Omental fat pad (tissue), 4 donors: Measurements from ENCODE around the gene GRM2. TPM values are rescaled to one million over a fixed set of nuclear protein-coding genes. Genes with fewer than 3 reads are reported as not detected.

ENCODE experiments used
- ATAC-seq: fragments of 150-250 bp; one replicate; pipeline ENCODE4 v1.9.1; 2016; ENCODE audit warnings: mild to moderate bottlenecking, moderate library complexity; ENCODE audit not compliant: low FRiP score
- DNase-seq: peaks from one replicate; pipeline ENCODE4 v3.0.0-alpha.2; 2019; ENCODE audit warnings: low spot score
- CTCF ChIP-seq, 3 donors: fragments of 450-650 bp; IDR thresholded peaks; one replicate each; pipeline ENCODE4 v1.5.1; 2016 to 2017; ENCODE audit warnings: antibody characterized with exemption in 3 of 3, mild to moderate bottlenecking in 3 of 3, moderate library complexity in 2 of 3
- total RNA-seq, 4 donors: library from RNA; depleted of rRNA; stranded (reverse); fragments of >200 nt; gene quantifications; one replicate each; pipeline ENCODE4 v1.1.0, GENCODE V29; 2016

Gene GRM2
- total RNA-seq, 4 donors from 2014 or later: 0.06 to 0.48 (median 0.19) TPM; not detected in 1

DNA sequence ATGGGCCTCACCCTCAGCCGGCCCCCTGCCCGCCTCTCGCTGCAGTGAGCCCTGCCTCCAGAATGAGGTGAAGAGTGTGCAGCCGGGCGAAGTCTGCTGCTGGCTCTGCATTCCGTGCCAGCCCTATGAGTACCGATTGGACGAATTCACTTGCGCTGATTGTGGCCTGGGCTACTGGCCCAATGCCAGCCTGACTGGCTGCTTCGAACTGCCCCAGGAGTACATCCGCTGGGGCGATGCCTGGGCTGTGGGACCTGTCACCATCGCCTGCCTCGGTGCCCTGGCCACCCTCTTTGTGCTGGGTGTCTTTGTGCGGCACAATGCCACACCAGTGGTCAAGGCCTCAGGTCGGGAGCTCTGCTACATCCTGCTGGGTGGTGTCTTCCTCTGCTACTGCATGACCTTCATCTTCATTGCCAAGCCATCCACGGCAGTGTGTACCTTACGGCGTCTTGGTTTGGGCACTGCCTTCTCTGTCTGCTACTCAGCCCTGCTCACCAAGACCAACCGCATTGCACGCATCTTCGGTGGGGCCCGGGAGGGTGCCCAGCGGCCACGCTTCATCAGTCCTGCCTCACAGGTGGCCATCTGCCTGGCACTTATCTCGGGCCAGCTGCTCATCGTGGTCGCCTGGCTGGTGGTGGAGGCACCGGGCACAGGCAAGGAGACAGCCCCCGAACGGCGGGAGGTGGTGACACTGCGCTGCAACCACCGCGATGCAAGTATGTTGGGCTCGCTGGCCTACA is 8.5 kb downstream of the GRM2 start:
- DNase-seq (no peak), ATAC-seq (no peak)
- no peak for TF ChIP-seq CTCF (IDR thresholded peaks at IDR 0.05)

GRCh38 chr3:51715977-51716294 is 9.1 kb downstream of the GRM2 start:
- no peak for ATAC-seq
- no peak for DNase-seq
- no peak for TF ChIP-seq CTCF (IDR thresholded peaks at IDR 0.05)

- TF ChIP-seq CTCF (IDR thresholded peaks at IDR 0.05): no peak
- DNase-seq (no peak), ATAC-seq (no peak)
Observed at GRCh38 chr3:51716805-51717204, 9.9 kb downstream of the GRM2 start.

DNA sequence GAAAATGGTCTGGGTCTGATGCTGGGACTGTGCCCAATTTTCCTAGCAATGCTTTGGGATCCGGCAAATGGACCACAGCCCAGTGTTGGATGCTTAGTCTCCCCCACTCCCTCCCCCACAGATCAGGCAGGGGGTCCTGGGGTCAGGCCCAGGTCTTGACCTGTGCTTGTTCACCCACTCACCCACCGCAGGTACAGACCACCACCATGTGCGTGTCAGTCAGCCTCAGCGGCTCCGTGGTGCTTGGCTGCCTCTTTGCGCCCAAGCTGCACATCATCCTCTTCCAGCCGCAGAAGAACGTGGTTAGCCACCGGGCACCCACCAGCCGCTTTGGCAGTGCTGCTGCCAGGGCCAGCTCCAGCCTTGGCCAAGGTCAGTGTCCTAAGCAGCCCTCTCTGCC is 10.6 kb downstream of the GRM2 start:
- DNase-seq (no peak), ATAC-seq (no peak)
- no peak for TF ChIP-seq CTCF (IDR thresholded peaks at IDR 0.05)

DNA sequence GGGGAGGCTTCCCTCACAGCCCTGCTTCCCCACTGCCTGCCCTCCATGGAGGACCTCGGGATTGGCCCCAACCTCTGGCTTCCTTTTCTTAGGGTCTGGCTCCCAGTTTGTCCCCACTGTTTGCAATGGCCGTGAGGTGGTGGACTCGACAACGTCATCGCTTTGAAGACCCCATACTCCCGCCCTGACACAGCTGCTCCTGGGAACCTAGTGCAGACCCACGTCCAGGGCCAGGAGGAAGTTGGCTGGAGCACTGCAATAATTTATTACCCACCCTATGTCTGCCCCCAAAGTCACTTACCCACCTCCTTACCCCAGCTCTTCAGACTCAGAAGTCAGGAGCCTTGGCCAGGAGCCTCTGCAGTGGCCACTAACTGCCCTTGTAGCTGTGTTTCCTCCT is 11.1 kb downstream of the GRM2 start:
- TF ChIP-seq CTCF (IDR thresholded peaks at IDR 0.05): no peak
- ATAC-seq (no peak), DNase-seq (no peak)

- ATAC-seq (peak; percentile 42), DNase-seq (no peak)
- peak in 1 of 3 donors; percentile 11 for TF ChIP-seq CTCF (IDR thresholded peaks at IDR 0.05)
Observed at GRCh38 chr3:51718547-51719409, 11.9 kb downstream of the GRM2 start.
